Breast epithelium (tissue), 4 donors: Measurements from ENCODE around the gene CIB4. TPM values are rescaled to one million over a fixed set of nuclear protein-coding genes. Genes with fewer than 3 reads are reported as not detected.

Source experiments
- DNase-seq, 2 donors: peaks; one replicate each; pipeline ENCODE4 v3.0.0-alpha.2; 2019; ENCODE audit warnings: low spot score in 2 of 2
- H3K27ac ChIP-seq, 2 donors: fragments of 200-600 bp; sonication (generic) in 1 of 2; one replicate each; pipeline ENCODE4 v1.5.1; 2016 to 2019; ENCODE audit warnings: mild to moderate bottlenecking in 1 of 2
- H3K27me3 ChIP-seq, 2 donors: fragments of 200-600 bp; sonication (generic) in 1 of 2; one replicate each; pipeline versions ENCODE4 v1.5.1 to v1.6.0; 2017 to 2019; ENCODE audit warnings: control low read depth in 1 of 2, mild to moderate bottlenecking in 1 of 2
- H3K36me3 ChIP-seq: fragments of 200-600 bp; one replicate; pipeline ENCODE4 v1.5.1; 2019
- H3K4me1 ChIP-seq, 2 donors: fragments of 200-600 bp; sonication (generic); one replicate each; pipeline ENCODE4 v1.5.1; 2016 to 2019; ENCODE audit warnings: control low read depth in 1 of 2
- H3K4me3 ChIP-seq, 3 donors: fragments of 200-600 bp; sonication (generic); 1 replicate in 2 of 3; 2 replicates in 1 of 3; pipeline ENCODE4 v1.5.1; 2016 to 2019; ENCODE audit warnings: mild to moderate bottlenecking in 3 of 3, moderate library complexity in 2 of 3
- H3K9me3 ChIP-seq, 2 donors: fragments of 200-600 bp; sonication (generic) in 1 of 2; one replicate each; pipeline ENCODE4 v1.5.1; 2016 to 2019; ENCODE audit warnings: control low read depth in 1 of 2
- POLR2A ChIP-seq: fragments of 450-650 bp; IDR thresholded peaks from one replicate; pipeline ENCODE4 v1.6.1; 2016; ENCODE audit warnings: antibody characterized with exemption, mild to moderate bottlenecking, moderate library complexity
- POLR2AphosphoS5 ChIP-seq, 3 donors: sonication (generic); formaldehyde crosslinking; IDR thresholded peaks; one replicate each; pipeline ENCODE4 v1.6.1; 2017; ENCODE audit warnings: antibody characterized with exemption in 3 of 3
- intact Hi-C: fragments of 100-400 bp; cut with DNase I; formaldehyde crosslinking; loops from one replicate; pipeline ENCODE4 v1.15.1; 2023; ENCODE audit warnings: low total_unique reads
- total RNA-seq, 3 donors: library from RNA; depleted of rRNA; stranded (reverse); fragments of >200 nt; gene quantifications; one replicate each; pipeline ENCODE4 v1.1.0, GENCODE V29; 2016
- TF ChIP-seq, protein P1 (sequence below), 3 donors: fragments of 450-650 bp; IDR thresholded peaks; one replicate each; pipeline ENCODE4 v1.5.1; 2016 to 2017; ENCODE audit warnings: antibody characterized with exemption in 3 of 3, mild to moderate bottlenecking in 3 of 3, moderate library complexity in 3 of 3

CIB4 gene
- total RNA-seq, 3 donors from 2014 or later = not detected

DNA sequence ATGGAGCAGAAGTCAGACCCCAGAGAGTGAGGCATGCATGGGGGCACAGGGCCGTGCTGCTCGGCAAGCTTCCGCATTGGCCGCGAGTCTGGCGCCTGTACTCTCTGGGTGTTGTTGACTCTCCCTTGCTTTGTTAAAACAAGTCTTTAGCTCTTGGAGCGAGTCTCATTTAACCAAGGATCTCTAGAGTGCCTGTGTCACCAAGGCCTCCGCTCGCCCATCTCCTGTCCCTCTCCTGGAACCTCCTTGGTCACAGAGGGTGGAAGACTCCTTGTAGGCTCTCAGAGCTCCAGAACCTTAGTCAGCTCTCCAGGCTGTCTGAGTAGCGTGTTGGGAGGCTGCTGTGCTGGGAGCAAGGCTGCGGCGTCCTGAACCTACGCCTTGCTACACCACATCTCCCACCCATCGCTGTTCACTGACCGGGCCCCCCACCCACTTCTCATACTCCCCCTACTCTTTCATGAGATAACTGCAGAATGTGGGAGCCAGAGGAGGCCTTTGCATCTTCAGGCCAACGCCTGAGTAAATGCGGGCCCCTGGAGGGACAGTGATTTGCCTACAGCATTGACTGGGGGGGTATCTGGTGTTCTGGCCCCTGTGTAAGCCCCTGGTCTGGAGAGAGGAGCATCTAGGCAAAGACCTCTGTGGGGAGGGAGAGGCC lies 66.1 kb downstream of the CIB4 start:
- H3K4me1 ChIP-seq = no peaks in the 10 kb centered on the region
- TF ChIP-seq POLR2A (no peak), POLR2AphosphoS5 (IDR thresholded peaks at IDR 0.05) (no peak)
- TF ChIP-seq, protein P1, sequence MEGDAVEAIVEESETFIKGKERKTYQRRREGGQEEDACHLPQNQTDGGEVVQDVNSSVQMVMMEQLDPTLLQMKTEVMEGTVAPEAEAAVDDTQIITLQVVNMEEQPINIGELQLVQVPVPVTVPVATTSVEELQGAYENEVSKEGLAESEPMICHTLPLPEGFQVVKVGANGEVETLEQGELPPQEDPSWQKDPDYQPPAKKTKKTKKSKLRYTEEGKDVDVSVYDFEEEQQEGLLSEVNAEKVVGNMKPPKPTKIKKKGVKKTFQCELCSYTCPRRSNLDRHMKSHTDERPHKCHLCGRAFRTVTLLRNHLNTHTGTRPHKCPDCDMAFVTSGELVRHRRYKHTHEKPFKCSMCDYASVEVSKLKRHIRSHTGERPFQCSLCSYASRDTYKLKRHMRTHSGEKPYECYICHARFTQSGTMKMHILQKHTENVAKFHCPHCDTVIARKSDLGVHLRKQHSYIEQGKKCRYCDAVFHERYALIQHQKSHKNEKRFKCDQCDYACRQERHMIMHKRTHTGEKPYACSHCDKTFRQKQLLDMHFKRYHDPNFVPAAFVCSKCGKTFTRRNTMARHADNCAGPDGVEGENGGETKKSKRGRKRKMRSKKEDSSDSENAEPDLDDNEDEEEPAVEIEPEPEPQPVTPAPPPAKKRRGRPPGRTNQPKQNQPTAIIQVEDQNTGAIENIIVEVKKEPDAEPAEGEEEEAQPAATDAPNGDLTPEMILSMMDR (IDR thresholded peaks at IDR 0.05) = no peak
- no peaks in the 10 kb centered on the region for H3K36me3 ChIP-seq
- H3K27ac ChIP-seq = no peak overlapping the region
- intact Hi-C loops = loop anchor here (5.0 kb wide), 1 partner anchor 1428 kb away; no protein-coding TSS in a partner anchor
- DNase-seq = no peak
- H3K9me3 ChIP-seq = no peaks in the 10 kb centered on the region
- peaks cover 0 to 12% of the 10 kb centered on the region in 2 donors for H3K27me3 ChIP-seq
- no peak overlapping the region for H3K4me3 ChIP-seq

DNA sequence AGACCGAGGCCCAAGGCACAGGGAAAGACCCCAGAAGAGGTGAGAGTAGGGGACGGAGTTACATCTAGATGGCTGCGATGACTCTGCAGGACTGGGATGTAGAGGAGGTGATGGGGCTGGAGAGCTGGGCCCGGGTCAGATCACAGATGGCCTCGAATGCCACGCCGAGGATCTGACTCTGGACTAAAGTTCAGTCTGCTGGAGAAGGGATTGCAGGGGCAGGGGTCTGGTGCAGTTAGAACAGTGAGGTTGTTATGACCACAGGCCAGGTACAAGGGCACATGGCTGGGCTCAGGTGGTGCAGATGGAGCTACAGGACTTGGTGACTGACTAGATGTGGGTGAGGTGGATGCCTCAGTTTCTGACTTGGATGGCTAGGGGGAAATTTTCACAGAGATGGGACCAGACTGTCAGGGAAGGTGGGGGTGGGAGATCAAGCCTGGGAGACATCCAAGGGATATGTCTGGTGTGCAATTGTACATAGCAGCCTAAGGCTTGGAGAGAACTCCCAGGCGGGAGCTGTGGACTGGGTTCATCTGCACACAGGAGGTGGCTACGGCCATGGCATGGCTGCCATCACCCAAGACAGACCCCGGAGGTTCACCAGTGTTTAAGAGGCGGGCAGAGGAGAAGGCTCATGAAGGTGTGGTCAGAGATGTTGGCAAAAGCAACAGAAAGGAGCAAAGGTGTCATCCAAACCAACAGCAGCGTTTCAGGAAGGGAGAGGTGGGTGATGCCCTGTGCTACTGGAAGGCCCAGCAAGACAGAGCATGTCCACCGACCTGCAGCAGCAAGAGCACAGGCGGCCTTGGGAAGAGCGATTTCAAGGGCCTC lies 66.9 kb downstream of the CIB4 start:
- no peak overlapping the region for H3K4me3 ChIP-seq
- TF ChIP-seq POLR2A (no peak), POLR2AphosphoS5 (IDR thresholded peaks at IDR 0.05) (no peak)
- TF ChIP-seq, protein P1 (IDR thresholded peaks at IDR 0.05) = no peak
- H3K27me3 ChIP-seq = peaks cover 0 to 16% of the 10 kb centered on the region in 2 donors
- H3K4me1 ChIP-seq = no peaks in the 10 kb centered on the region
- H3K9me3 ChIP-seq = no peaks in the 10 kb centered on the region
- intact Hi-C loops = no loop called here
- H3K36me3 ChIP-seq = no peaks in the 10 kb centered on the region
- no peak for DNase-seq
- no peak overlapping the region for H3K27ac ChIP-seq

DNA sequence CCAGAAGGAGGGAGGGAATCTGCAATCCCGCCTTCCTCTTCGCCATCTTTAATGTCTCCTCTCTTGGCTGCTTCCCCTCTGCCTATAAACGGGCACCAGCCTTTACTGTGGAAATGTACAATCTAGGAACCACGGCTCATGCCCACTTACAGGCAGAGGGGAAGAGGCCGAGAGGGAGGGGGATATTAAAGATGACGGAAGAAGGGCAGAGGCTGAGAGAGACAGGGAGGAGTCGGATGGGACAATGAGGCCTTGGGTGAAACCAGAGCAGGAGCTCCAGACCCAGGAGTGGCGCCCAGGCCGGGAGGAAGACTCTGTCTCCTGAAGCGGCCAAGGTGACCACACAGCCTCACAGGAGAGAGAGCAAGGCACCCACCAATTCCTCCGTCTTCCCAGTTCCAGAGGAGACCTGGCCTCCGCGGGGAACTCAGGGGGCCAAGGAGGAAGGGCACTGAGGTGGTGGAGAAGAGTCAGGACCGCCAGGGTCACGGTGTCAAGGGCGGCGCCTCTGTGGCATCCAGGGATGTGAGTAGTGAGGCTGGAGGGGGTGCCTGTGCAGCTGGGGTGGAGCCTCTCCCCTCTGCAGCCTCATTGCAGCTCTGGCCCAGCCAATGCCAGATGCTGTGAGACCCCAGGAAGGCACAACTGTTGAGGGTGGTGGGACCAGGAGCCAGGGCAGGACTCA lies 67.8 kb downstream of the CIB4 start:
- intact Hi-C loops = no loop called here
- TF ChIP-seq, protein P1 (IDR thresholded peaks at IDR 0.05) = no peak
- TF ChIP-seq POLR2AphosphoS5 (IDR thresholded peaks at IDR 0.05) (no peak), POLR2A (no peak)
- H3K4me3 ChIP-seq = no peak overlapping the region

DNA sequence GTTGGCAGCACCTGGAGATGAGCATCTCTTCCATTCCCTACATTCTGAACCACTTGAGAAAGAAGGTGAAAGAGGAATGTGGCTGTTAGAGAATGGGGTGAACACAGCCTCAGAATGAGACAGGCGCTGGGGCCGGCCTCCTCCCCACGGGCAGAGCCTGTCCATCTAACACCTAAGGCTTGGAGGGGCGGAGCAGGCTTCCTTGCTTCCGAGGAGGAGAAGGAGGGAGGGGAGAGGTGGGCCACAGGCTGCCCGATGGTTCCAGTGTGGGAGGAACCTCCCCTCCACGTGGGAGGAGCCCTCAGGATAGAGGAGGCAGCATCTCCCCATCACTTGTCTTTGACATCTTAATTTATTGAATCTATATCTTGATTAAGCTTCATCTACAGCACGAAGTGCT lies 68.6 kb downstream of the CIB4 start:
- intact Hi-C loops = no loop called here
- no peak for DNase-seq
- no peaks in the 10 kb centered on the region for H3K4me1 ChIP-seq
- no peak overlapping the region for H3K4me3 ChIP-seq
- TF ChIP-seq, protein P1 (IDR thresholded peaks at IDR 0.05) = no peak
- no peak for TF ChIP-seq POLR2AphosphoS5 (IDR thresholded peaks at IDR 0.05)
- TF ChIP-seq POLR2A = no peak
- H3K36me3 ChIP-seq = no peaks in the 10 kb centered on the region
- H3K9me3 ChIP-seq = no peaks in the 10 kb centered on the region
- no peak overlapping the region for H3K27ac ChIP-seq
- H3K27me3 ChIP-seq = peaks cover 0 to 21% of the 10 kb centered on the region in 2 donors

More for the DNA sequence above, 67.8 kb downstream of the CIB4 start:
- H3K36me3 ChIP-seq = no peaks in the 10 kb centered on the region
- H3K9me3 ChIP-seq = no peaks in the 10 kb centered on the region
- H3K4me1 ChIP-seq = no peaks in the 10 kb centered on the region
- DNase-seq = no peak
- peaks cover 0 to 16% of the 10 kb centered on the region in 2 donors for H3K27me3 ChIP-seq
- H3K27ac ChIP-seq = no peak overlapping the region
